T-helper 17 cell (primary cell): ENCODE results near the gene GRIK4. TPM values are rescaled to one million over a fixed set of nuclear protein-coding genes. Genes with fewer than 3 reads are reported as not detected.
"Not testable (repeated sequence)": the region's sequence is repeated elsewhere in the genome, so short reads cannot be mapped to it uniquely, and the experiment has no call there.

Experiments
- ATAC-seq: fragments of 150-1000 bp; cut with Tn5 transposase; 2 replicates; pipeline ENCODE4 v1.10.0; 2021; ENCODE audit warnings: mild to moderate bottlenecking, moderate library complexity
- DNase-seq, 3 donors: peaks; one replicate each; pipeline versions ENCODE4 v3.0.0 to v3.0.0-alpha.2; 2020 to 2021
- H3K9me3 ChIP-seq: one replicate; pipeline ENCODE4 v1.7.0; 2013; ENCODE audit warnings: low read length, mild to moderate bottlenecking; ENCODE audit not compliant: control insufficient read depth, poor library complexity, severe bottlenecking
- H3K27ac Mint-ChIP-seq: one replicate; pipeline ENCODE4 v1.8.0; 2022; ENCODE audit warnings: mild to moderate bottlenecking, moderate library complexity, mixed read lengths
- H3K27me3 Mint-ChIP-seq: one replicate; pipeline ENCODE4 v1.8.0; 2022; ENCODE audit warnings: mixed read lengths
- H3K36me3 Mint-ChIP-seq: one replicate; pipeline ENCODE4 v1.8.0; 2022; ENCODE audit warnings: low read depth, mixed read lengths
- H3K4me1 Mint-ChIP-seq: one replicate; pipeline ENCODE4 v1.8.0; 2022; ENCODE audit warnings: mild to moderate bottlenecking, mixed read lengths
- H3K4me3 Mint-ChIP-seq: one replicate; pipeline ENCODE4 v1.8.0; 2022; ENCODE audit warnings: mild to moderate bottlenecking, moderate library complexity, mixed read lengths
- total RNA-seq, 4 donors: library from RNA in 2 of 4; stranded (reverse) in 2 of 4; gene quantifications; one replicate each; pipeline ENCODE4 v1.2.3 and lab custom pipeline; 2022 to 2026

The GRIK4 gene
- total RNA-seq, 2 donors from 2014 or later: 0.05 to 0.10 TPM

DNA sequence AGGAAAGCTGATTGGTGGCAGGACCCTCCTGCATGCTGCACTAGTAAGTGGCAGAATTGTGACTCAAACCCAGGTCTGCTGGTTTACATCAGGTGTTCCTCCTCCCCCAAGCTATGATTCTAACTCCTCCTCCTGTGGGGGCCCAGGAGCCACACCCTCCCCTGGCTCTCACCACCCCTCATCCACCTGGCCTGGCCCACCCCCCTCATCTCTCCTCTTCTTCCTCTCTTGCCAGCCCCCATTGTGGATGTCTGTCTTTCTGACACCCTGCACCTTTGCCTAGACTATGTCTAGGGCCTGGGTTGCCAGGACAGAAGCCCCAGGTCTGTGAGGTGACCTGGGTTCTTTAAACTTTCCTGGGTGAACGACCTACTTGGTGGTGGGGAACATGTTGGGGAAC lies 59.9 kb downstream of the GRIK4 start:
- no peaks in the 10 kb centered on the region for H3K36me3 Mint-ChIP-seq
- peaks cover 3% of the 10 kb centered on the region for H3K4me1 Mint-ChIP-seq
- no peak overlapping the region for H3K4me3 Mint-ChIP-seq
- DNase-seq: no peak
- ATAC-seq: no peak
- no peaks in the 10 kb centered on the region for H3K9me3 ChIP-seq
- no peak overlapping the region for H3K27ac Mint-ChIP-seq
- peaks cover 64% of the 10 kb centered on the region for H3K27me3 Mint-ChIP-seq

DNA sequence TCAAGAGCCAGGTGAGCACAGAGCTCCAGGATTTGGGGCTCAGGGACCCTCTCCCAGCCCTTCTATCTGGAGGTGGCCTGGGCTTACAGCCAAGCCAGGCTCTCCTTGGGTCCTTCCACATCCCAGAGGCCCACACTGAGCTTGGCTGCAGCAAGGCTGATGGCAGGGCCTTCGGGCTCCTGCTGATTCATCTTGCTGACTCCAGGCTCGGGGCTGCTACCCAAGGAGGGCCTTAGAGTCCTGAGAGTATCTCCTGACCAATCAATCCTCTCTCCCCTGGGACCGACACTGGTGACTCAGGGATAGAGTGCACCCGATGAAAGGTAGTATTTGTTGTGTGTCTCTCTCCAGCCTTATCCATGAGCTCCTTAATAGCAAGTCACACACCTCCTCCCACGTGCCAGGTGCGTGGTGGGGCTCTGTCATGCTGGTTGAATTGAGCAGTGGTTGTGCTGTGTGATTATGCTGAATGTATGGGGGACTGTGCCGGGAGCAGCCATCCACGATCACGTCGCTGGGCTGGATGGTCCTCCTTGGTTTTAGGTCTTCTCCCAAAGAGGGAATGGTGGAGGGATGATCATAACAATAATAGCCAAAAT lies 62.3 kb downstream of the GRIK4 start:
- H3K9me3 ChIP-seq: no peaks in the 10 kb centered on the region
- H3K27me3 Mint-ChIP-seq: peaks cover 77% of the 10 kb centered on the region

DNA sequence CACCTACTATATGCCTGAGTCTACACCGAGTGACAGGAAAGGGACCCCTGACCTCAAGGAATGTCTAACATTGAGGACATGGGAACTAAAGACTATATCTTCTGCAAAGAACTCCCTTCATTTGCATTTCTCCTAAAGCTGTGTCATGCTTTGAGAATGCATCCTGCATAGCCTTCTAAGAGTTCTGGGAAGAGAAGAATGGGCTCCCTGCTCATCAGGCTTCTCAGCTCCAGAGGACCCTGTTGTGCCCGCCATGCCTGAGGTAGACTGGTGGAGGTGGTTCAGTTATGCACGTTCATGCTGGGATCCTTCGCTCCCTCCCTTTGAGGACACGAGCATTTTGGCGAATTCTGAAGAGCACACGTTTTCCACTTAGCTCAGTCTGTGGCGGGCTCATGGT lies 63.3 kb downstream of the GRIK4 start:
- no peaks in the 10 kb centered on the region for H3K36me3 Mint-ChIP-seq
- DNase-seq (no peak), ATAC-seq (no peak)
- H3K4me1 Mint-ChIP-seq: peaks cover 3% of the 10 kb centered on the region
- no peak overlapping the region for H3K27ac Mint-ChIP-seq
- no peaks in the 10 kb centered on the region for H3K9me3 ChIP-seq
- H3K4me3 Mint-ChIP-seq: no peak overlapping the region
- H3K27me3 Mint-ChIP-seq: peaks cover 75% of the 10 kb centered on the region

More for the DNA sequence above, 62.3 kb downstream of the GRIK4 start:
- Mint-ChIP-seq H3K27ac (no peak overlapping the region), H3K4me3 (no peak overlapping the region), H3K36me3 (no peaks in the 10 kb centered on the region), H3K4me1 (peaks cover 3% of the 10 kb centered on the region)
- ATAC-seq: no peak
- DNase-seq: no peak

DNA sequence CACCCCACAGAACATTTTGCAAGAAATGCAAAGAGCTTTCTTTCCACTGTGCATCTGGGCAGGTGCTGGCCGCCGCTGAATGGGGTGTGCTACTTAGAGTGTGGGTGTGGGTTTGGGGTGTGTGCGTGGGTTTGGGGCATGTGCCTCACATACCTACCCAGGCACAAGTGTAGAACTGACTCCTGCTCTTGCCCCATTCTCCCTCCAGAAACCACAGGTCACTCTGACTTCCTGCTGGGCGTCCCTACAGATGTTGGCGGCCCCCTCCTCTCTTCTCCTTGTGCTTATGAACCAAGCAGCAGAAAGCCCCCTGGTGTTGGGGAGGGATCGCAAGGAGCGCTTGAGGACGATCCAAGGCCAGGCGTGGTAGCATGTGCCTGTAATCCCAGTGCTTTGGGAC lies 63.9 kb downstream of the GRIK4 start:
- DNase-seq (no peak), ATAC-seq (no peak)
- Mint-ChIP-seq H3K27ac (no peak overlapping the region), H3K4me3 (no peak overlapping the region), H3K27me3 (peaks cover 78% of the 10 kb centered on the region), H3K4me1 (peaks cover 3% of the 10 kb centered on the region), H3K36me3 (no peaks in the 10 kb centered on the region)
- H3K9me3 ChIP-seq: no peaks in the 10 kb centered on the region

DNA sequence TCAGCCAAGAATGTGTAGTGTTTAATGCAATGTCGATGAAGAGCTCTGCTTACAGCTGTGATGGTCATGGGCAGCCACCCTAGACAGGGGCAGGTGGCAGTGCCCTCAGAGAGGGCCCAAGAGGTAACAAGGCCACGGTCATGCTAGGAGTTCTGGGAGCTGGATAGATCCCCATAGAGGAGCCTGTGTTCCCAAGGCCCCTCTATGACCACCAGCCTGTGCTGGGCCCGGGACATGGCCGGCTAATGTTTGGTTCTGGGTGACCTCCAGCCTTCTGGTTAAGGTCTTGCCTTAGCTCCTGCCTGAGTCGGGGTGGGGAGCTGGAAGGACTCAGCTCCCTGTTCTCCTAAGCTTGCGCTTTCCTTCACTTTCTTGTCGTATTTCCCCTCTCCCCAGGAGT lies 65.1 kb downstream of the GRIK4 start:
- H3K36me3 Mint-ChIP-seq: no peaks in the 10 kb centered on the region
- H3K27ac Mint-ChIP-seq: no peak overlapping the region
- H3K4me3 Mint-ChIP-seq: no peak overlapping the region
- peaks cover 3% of the 10 kb centered on the region for H3K4me1 Mint-ChIP-seq
- no peaks in the 10 kb centered on the region for H3K9me3 ChIP-seq
- H3K27me3 Mint-ChIP-seq: peaks cover 89% of the 10 kb centered on the region
- ATAC-seq (no peak), DNase-seq (no peak)

DNA sequence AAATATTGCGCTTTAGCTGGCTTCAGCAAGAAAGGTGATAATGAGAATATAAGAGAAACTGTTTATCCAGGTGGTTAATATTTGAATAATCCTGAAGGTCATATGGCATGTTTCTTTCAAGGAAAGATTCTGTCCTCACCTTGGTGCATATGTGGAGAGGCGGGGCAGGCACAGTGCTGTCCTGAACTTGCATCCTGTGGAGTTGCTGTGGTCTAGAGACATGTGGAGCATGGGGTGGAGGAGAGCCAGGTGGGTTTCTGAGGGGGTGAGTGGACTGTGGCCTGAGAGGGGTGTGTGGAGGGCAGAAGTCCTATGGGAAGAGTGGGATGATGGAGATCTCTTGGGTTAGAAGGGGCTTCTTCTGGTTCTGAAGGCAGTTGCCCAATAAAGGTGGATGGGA lies 65.5 kb downstream of the GRIK4 start:
- no peak for DNase-seq
- ATAC-seq: no peak
- H3K27me3 Mint-ChIP-seq: peaks cover 86% of the 10 kb centered on the region
- H3K36me3 Mint-ChIP-seq: no peaks in the 10 kb centered on the region
- H3K4me1 Mint-ChIP-seq: peaks cover 3% of the 10 kb centered on the region
- H3K4me3 Mint-ChIP-seq: no peak overlapping the region
- H3K27ac Mint-ChIP-seq: no peak overlapping the region
- no peaks in the 10 kb centered on the region for H3K9me3 ChIP-seq

DNA sequence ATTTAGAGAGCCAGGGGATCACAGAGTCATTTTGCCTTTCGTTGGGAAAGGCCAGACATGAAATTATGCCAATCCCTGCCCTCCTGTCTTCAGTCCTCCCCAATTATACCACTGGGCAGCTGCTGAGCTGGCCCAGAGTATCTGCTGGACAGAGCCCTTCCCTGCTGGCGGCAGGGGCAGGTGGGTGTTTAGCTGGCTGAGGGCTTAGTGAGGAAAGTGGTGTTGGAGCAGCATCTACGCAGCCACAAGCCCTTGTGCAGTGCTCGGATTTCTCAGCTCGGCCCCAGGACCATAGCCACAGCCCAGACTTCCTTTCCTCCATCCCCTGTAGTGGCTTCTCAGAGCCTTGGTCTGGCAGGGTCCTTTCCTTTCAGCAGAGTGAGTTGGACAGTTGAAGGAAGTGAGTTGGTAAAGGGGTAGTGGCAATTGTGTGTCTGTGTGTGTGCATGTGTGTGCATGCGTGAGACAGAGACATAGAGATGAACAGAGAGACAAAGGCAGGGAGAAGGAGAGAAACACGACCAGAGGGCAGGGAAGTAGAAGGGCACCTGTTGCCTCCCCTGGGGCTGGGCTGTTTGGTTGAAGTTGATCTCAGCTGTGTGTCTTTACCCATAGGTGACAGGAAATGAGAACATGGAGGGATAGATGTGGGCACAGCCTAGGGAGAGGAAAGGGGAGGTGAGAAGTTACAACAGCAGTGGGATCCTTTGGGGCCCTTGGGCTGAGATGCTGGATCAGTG lies 66.2 kb downstream of the GRIK4 start:
- DNase-seq: no peak
- peaks cover 82% of the 10 kb centered on the region for H3K27me3 Mint-ChIP-seq
- H3K4me3 Mint-ChIP-seq: no peak overlapping the region
- ATAC-seq: no peak
- H3K27ac Mint-ChIP-seq: no peak overlapping the region
- H3K9me3 ChIP-seq: no peaks in the 10 kb centered on the region
- H3K36me3 Mint-ChIP-seq: no peaks in the 10 kb centered on the region
- peaks cover 3% of the 10 kb centered on the region for H3K4me1 Mint-ChIP-seq

DNA sequence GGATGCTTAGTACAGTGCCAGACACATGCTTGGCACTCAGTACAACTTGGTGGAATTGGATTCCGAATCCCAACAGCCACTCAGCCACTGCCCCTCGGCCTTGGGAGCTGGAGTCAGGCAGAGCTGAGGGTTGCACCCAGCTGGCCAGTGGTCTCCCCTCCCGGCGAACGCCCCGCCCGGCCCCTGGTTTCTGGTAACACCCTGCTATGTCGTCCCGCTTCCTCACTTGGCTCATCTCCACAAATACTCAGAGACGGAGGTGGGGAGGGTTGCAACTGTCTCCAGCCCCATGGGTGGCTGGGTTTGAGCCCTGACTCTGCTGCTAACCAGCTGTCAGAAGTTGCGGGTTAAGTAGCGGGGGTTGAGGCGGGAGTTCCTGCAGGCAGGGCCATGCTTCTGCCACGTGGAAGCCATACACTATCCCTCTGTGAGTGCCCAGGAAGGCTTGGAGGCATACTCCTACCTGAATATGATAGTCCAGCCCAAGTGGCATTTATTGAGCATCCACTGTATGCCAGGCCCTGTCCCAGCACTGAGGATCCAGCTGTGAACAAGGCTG lies 67.1 kb downstream of the GRIK4 start:
- ATAC-seq (no peak), DNase-seq (no peak)
- Mint-ChIP-seq H3K4me1 (no peaks in the 10 kb centered on the region), H3K4me3 (no peak overlapping the region), H3K36me3 (no peaks in the 10 kb centered on the region), H3K27me3 (peaks cover 75% of the 10 kb centered on the region), H3K27ac (no peak overlapping the region)
- no peaks in the 10 kb centered on the region for H3K9me3 ChIP-seq

DNA sequence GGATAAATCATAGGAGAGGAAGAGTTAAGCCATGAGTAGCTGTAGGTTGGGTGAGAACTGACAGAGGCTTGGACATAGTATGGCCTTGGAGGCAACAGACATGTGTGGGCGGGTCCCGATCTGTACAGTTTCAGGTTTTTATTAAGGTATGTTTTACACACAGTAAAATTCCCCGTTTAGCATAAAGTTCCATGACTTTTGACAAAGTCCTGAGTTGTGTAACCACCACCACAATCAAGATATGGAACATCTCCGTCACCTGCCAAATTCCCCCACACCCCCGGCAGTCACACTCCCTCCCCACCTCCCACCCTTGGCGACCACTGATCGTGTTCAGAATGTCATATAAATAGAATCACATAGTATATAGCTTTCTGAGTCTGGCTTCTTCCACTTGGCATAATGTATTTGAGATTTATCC lies 68.1 kb downstream of the GRIK4 start:
- no peaks in the 10 kb centered on the region for H3K9me3 ChIP-seq
- DNase-seq (no peak), ATAC-seq (no peak)
- Mint-ChIP-seq H3K4me3 (no peak overlapping the region), H3K27me3 (peaks cover 71% of the 10 kb centered on the region), H3K27ac (no peak overlapping the region), H3K36me3 (no peaks in the 10 kb centered on the region), H3K4me1 (no peaks in the 10 kb centered on the region)

DNA sequence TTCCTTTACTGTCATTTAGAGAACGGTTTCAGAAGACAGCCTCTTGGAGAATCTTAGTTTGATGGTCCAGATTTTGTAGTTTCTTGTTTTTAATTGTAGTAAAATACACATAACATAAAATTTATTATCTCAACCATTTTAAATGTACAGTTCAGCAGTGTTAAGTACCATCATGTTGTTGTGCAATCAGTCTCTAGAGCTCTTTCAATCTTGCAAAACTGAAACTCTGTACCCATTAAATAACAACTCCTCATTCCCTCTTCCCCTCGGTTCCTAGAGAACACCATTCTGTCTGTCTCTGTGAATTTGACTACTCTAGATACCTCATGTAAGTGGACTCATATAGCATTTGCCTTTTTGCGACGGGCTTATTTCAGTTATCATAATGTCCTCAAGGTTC lies 69.8 kb downstream of the GRIK4 start:
- H3K36me3 Mint-ChIP-seq: peaks cover 4% of the 10 kb centered on the region
- no peak for DNase-seq
- no peak for ATAC-seq
- peaks cover 70% of the 10 kb centered on the region for H3K27me3 Mint-ChIP-seq
- H3K27ac Mint-ChIP-seq: no peak overlapping the region
- H3K4me1 Mint-ChIP-seq: no peaks in the 10 kb centered on the region
- no peak overlapping the region for H3K4me3 Mint-ChIP-seq
- H3K9me3 ChIP-seq: no peaks in the 10 kb centered on the region

DNA sequence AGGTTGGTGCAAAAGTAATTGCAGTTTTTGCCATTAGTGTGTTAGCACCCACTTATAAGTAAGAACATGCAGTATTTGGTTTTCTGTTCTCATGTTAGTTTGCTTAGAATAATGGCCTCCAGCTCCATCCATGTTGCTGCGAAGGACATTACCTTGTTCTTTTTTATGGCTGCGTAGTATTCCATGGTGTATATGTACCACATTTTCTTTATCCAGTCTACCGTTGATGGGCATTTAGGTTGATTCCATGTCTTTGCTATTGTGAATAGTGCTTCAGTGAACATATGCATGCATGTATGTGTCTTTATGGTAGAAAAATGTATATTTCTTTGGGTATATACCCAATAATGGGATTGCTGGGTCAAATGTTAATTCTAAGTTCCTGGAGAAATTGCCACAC lies 71.0 kb downstream of the GRIK4 start:
- not testable (repeated sequence) for H3K27ac Mint-ChIP-seq, H3K4me3 Mint-ChIP-seq, H3K36me3 Mint-ChIP-seq, H3K4me1 Mint-ChIP-seq, ATAC-seq, DNase-seq, H3K9me3 ChIP-seq
- peaks cover 70% of the 10 kb centered on the region for H3K27me3 Mint-ChIP-seq

DNA sequence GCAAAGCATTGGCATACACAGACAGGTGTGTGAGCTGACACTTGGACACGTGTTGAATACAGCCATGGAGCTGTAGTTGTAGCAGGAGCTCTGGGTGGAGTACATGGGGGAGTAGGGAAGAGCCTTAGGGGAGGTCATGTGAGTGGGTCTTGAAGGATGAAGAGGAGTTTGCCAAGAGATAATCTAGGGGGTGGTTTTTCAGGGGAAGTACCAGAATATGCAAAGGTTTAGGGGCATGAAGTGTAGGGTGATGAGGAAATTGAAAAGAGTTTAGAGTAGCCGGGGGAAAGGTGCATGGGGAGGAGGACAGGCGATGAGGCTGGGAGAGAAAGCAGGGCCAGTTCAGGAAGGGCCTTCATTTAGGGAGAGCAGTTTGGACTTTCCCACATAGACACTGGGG lies 74.5 kb downstream of the GRIK4 start:
- H3K4me3 Mint-ChIP-seq: no peak overlapping the region
- H3K27me3 Mint-ChIP-seq: peaks cover 63% of the 10 kb centered on the region
- DNase-seq (no peak), ATAC-seq (no peak)
- no peaks in the 10 kb centered on the region for H3K9me3 ChIP-seq
- H3K27ac Mint-ChIP-seq: no peak overlapping the region
- H3K4me1 Mint-ChIP-seq: no peaks in the 10 kb centered on the region
- H3K36me3 Mint-ChIP-seq: peaks cover 4% of the 10 kb centered on the region

DNA sequence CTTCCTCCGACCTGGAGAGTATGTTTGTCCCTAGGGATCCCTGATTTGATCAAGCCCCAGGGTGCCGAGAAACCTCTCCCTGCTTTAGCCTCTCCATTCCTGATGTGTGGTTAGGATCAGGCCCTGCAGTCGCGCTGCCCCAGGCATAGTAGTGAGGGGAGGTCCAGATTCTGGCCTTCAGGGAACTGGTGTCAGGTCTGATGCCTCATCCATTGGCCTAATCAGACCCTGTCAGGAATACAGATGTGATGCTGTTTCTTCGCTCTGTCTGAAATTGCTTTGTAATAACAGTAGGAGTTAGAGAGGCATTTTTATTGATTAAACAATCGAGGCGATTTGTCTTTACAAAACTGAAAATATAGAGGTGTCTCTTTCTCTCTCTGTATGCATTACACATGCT lies 75.2 kb downstream of the GRIK4 start:
- H3K36me3 Mint-ChIP-seq: peaks cover 6% of the 10 kb centered on the region
- ATAC-seq (no peak), DNase-seq (no peak)
- H3K4me1 Mint-ChIP-seq: peaks cover 2% of the 10 kb centered on the region
- H3K27ac Mint-ChIP-seq: no peak overlapping the region
- H3K4me3 Mint-ChIP-seq: no peak overlapping the region
- no peaks in the 10 kb centered on the region for H3K9me3 ChIP-seq
- peaks cover 63% of the 10 kb centered on the region for H3K27me3 Mint-ChIP-seq

DNA sequence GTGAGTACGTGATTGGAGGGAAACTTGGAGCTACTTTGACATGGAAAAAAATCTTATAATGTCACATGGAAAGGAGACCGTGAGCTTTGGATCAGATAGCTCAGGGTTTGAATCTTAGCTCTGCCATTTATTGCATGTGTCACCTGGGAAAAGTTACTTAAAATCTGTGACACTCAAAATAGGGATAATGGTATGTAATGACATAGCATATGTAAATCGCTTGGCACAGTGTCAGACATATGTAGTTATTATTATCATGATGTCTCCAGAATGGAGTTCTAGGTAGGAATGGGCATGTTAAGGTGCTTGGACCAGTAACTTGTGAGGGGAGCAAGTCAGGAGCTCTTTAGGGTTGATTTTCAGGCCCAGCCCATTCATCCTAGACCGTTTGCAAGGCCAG lies 75.8 kb downstream of the GRIK4 start:
- no peak overlapping the region for H3K27ac Mint-ChIP-seq
- peaks cover 2% of the 10 kb centered on the region for H3K4me1 Mint-ChIP-seq
- no peak for DNase-seq
- no peaks in the 10 kb centered on the region for H3K9me3 ChIP-seq
- peaks cover 68% of the 10 kb centered on the region for H3K27me3 Mint-ChIP-seq
- no peak overlapping the region for H3K4me3 Mint-ChIP-seq
- ATAC-seq: no peak
- H3K36me3 Mint-ChIP-seq: peaks cover 6% of the 10 kb centered on the region
